Ovary (tissue), 9 donors: ENCODE data around the gene TMEM131. TPM values are rescaled to one million over a fixed set of nuclear protein-coding genes. Genes with fewer than 3 reads are reported as not detected.
"Not testable (repeated sequence)": the region's sequence is repeated elsewhere in the genome, so short reads cannot be mapped to it uniquely, and the experiment has no call there.

Source experiments
- DNase-seq, 5 donors: peaks; one replicate each; pipeline ENCODE4 v3.0.0-alpha.2; 2019 to 2020
- H3K27ac ChIP-seq, 2 donors: fragments of 200-600 bp; one replicate each; pipeline versions ENCODE4 v1.5.1 to v1.8.0; 2019 to 2022
- H3K27me3 ChIP-seq: fragments of 200-600 bp; one replicate; pipeline ENCODE4 v1.8.0; 2022
- H3K36me3 ChIP-seq: fragments of 200-600 bp; sonication (generic); one replicate; pipeline ENCODE4 v1.5.1; 2019
- H3K4me1 ChIP-seq: one replicate; pipeline ENCODE4 v1.8.1; 2013; ENCODE audit warnings: mild to moderate bottlenecking, moderate library complexity; ENCODE audit not compliant: insufficient read depth
- H3K4me3 ChIP-seq: fragments of 200-600 bp; sonication (generic); one replicate; pipeline ENCODE4 v1.5.1; 2017
- H3K9me3 ChIP-seq, 2 donors: fragments of 200-600 bp in 1 of 2; sonication (generic) in 1 of 2; one replicate each; pipeline versions ENCODE4 v1.5.1 to v1.8.1; 2013 to 2019; ENCODE audit warnings: mild to moderate bottlenecking in 1 of 2, moderate library complexity in 1 of 2
- CTCF ChIP-seq, 3 donors: fragments of 450-650 bp in 2 of 3; fragments of 200-600 bp in 1 of 3; IDR thresholded peaks; one replicate each; pipeline versions ENCODE4 v1.5.1 to v1.8.0; 2016 to 2022; ENCODE audit warnings: antibody characterized with exemption in 3 of 3, mild to moderate bottlenecking in 1 of 3
- EP300 ChIP-seq: sonication (generic); formaldehyde crosslinking; IDR thresholded peaks from one replicate; pipeline ENCODE4 v1.6.1; 2017; ENCODE audit warnings: antibody characterized with exemption
- POLR2A ChIP-seq: fragments of 450-650 bp; IDR thresholded peaks from one replicate; pipeline ENCODE4 v1.6.1; 2017; ENCODE audit warnings: antibody characterized with exemption, mild to moderate bottlenecking, moderate library complexity
- WGBS, 3 donors: extraction: QIAGEN DNeasy Blood & Tissue Kit in 1 of 3; methylation state at CpG; one replicate each; pipeline versions ENCODE4 v1.1.5 to v1.1.7; 2013 to 2017; 5-methylcytosine and 5-hydroxymethylcytosine counted together
- intact Hi-C, 4 donors: fragments of 100-400 bp; cut with DNase I; formaldehyde crosslinking; loops; one replicate each; pipeline versions ENCODE4 v1.11.0 to v1.15.1; 2022 to 2023
- polyA plus RNA-seq, 2 donors: library from polyadenylated mRNA; stranded (reverse); fragments of 200-250 nt in 1 of 2; fragments of 350-450 nt in 1 of 2; fragmentation: Illumina TruSeq in 1 of 2; extraction: RNeasy Lipid Tissue Mini Kit (QIAGEN cat#74804) in 1 of 2; gene quantifications; one replicate each; pipeline ENCODE4 v1.2.3, GENCODE V29; 2013 to 2014
- total RNA-seq, 7 donors: library from RNA; depleted of rRNA in 2 of 7; stranded (reverse); fragments of >200 nt in 2 of 7; fragmentation: NEBNext Ultra II Directional in 3 of 7; extraction: Animal tissue kit (Norgen Biotek cat#: 25700) in 3 of 7; gene quantifications; one replicate each; pipeline versions ENCODE4 v1.1.0 to v1.2.4, GENCODE V29; 2016 to 2023
- donor health status: DM: no; HTN: no; CAD: no; lungs with moderate emphysema.
- donor health status: DM: no; HTN: no; CAD: no.
- donor health status: Bipolar disorder and iron deficiency.
- donor health status: DM: yes; HTN: yes; CAD: no.
- donor health status: DM: no; HTN: no; CAD: no.
- donor health status: DM: yes; HTN: yes; CAD: no.

TMEM131 gene
- total and polyA plus RNA-seq, 9 donors, result 16.1 to 44.0 (median 38.4) TPM

- H3K27me3 ChIP-seq, result no peaks in the 10 kb centered on the region
- H3K9me3 ChIP-seq, result no peaks in the 10 kb centered on the region
- no peaks in the 10 kb centered on the region for H3K36me3 ChIP-seq
- intact Hi-C loops, result no loop called here
- H3K4me3 ChIP-seq, result no peak overlapping the region
- WGBS, 3 donors, result 95 to 97% (median 96%) methylated on average over 4 of the region's 4 CpGs
- TF ChIP-seq CTCF (IDR thresholded peaks at IDR 0.05) (no peak), EP300 (no peak), POLR2A (no peak)
- H3K4me1 ChIP-seq, result peaks cover 3% of the 10 kb centered on the region
- H3K27ac ChIP-seq, result no peak overlapping the region
- DNase-seq, result no peak
Observed at GRCh38 chr2:97918818-97919217, 76.9 kb downstream of the TMEM131 start.

DNA sequence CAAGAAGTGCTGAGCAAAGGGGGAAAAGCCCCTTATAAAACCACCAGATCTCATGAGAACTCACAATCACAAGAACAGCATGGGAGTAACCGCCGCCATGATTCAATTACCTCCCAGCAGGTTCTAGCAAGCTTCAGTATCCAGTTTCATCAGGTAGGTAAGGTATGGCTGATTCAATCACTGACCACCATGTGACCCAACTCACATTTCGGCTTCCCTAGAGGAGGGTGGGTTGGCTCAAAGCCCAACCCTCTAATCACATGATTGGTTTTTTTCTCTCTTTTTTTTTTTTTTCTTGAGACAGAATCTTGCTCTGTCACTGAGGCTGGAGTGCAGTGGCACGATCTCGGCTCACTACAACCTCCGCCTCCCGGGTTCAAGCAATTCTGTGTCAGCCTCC lies 78.1 kb downstream of the TMEM131 start:
- H3K9me3 ChIP-seq, DNase-seq, H3K36me3 ChIP-seq, intact Hi-C loops, H3K4me1 ChIP-seq, H3K4me3 ChIP-seq, H3K27me3 ChIP-seq, H3K27ac ChIP-seq: not testable (repeated sequence)
- 95 to 99% (median 96%) methylated on average over 7 of the region's 7 CpGs for WGBS, 3 donors

GRCh38 chr2:97914691-97915213 lies 81.0 kb downstream of the TMEM131 start:
- no peak overlapping the region for H3K4me3 ChIP-seq
- 87 to 92% (median 89%) methylated on average over 5 of the region's 5 CpGs for WGBS, 3 donors

DNA sequence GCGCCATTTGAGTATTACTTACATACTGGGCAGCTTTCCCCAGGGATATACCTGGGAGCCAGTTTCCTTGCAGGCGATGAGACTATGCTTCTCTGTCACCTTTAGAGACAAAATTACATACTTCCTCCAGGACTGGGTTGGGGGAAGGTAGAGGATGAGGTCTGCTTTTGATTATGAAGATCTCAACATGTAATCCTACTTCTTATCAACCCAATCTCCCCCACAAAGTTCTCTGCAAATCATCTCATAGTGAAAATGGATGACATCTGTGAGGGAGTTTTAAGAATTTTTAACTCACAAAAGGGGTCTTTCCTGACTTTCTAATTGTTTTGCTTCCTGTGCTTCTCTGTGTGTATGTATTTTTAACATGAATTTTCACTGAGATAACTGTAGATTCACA lies 81.9 kb downstream of the TMEM131 start:
- WGBS, 3 donors, result 94 to 100% (median 98%) methylated on average over 2 of the region's 2 CpGs
- Histone ChIP-seq H3K27me3 (no peaks in the 10 kb centered on the region), H3K9me3 (no peaks in the 10 kb centered on the region), H3K4me1 (peaks cover 2% of the 10 kb centered on the region), H3K27ac (no peak overlapping the region), H3K4me3 (no peak overlapping the region), H3K36me3 (no peaks in the 10 kb centered on the region)
- no peak for TF ChIP-seq CTCF (IDR thresholded peaks at IDR 0.05)
- TF ChIP-seq POLR2A, result no peak
- no peak for TF ChIP-seq EP300
- intact Hi-C loops, result no loop called here
- no peak for DNase-seq

More at GRCh38 chr2:97914691-97915213, 81.0 kb downstream of the TMEM131 start:
- intact Hi-C loops, result no loop called here
- no peak for TF ChIP-seq CTCF (IDR thresholded peaks at IDR 0.05)
- TF ChIP-seq EP300, result no peak
- no peak for TF ChIP-seq POLR2A
- DNase-seq, result no peak
- no peaks in the 10 kb centered on the region for H3K27me3 ChIP-seq
- no peak overlapping the region for H3K27ac ChIP-seq
- peaks cover under 1% of the 10 kb centered on the region for H3K4me1 ChIP-seq
- no peaks in the 10 kb centered on the region for H3K9me3 ChIP-seq
- H3K36me3 ChIP-seq, result no peaks in the 10 kb centered on the region

DNA sequence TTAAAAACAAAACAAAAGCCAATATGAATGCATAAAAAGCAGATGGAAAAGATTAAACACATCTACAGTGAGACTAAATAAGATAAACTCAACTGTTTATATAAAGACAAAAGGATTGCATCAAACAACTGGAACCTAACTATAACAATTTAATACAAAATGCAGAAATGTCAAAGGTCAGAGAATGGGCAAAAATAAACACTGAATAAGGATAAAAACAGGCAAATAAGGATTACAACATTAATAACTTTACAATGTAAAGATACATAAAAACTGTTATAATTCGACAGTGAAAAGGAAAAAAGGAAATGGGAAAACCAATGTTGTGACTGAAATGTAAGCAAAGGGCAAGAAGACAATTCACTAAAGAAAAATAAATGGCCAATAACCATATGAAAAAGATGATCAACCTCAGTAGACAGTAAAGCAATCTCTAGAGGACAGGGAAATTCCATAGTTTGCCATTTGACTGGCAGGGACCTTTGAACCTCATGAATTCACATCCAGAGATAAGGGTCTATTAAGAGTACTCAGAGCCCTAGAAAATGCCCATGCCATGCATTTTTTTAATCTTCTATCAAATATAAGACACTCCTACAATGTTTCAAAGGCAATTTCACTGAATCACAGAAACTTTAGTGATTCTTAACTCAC lies 83.7 kb downstream of the TMEM131 start:
- WGBS, 3 donors, result 39 to 68% (median 57%) methylated on average over 1 of the region's 1 CpG
- TF ChIP-seq EP300 (no peak), CTCF (IDR thresholded peaks at IDR 0.05) (no peak), POLR2A (no peak)
- H3K4me1 ChIP-seq, result peaks cover 2% of the 10 kb centered on the region
- intact Hi-C loops, result no loop called here
- DNase-seq, result no peak
- H3K27ac ChIP-seq, result no peak overlapping the region
- no peaks in the 10 kb centered on the region for H3K36me3 ChIP-seq
- H3K9me3 ChIP-seq, result no peaks in the 10 kb centered on the region
- no peak overlapping the region for H3K4me3 ChIP-seq
- no peaks in the 10 kb centered on the region for H3K27me3 ChIP-seq
